ENCODE results near the gene HLA-DPB1.

HLA-DPB1 gene

GRCh38 chr6:33073431-33073871, 2.3 kb upstream of the HLA-DPB1 start, which contains the start of gene HLA-DPA1:
HLA-DPA1 (minus strand) TSS chr6:33073649.
- no peaks in the 10 kb centered on the region for H3K9me3 ChIP-seq (ENCODE audit: severe bottlenecking)
- H3K27me3 ChIP-seq (ENCODE audit: insufficient read depth, low read depth, severe bottlenecking), result no peaks in the 10 kb centered on the region
- H3K36me3 ChIP-seq, result no peaks in the 10 kb centered on the region
- no peak within 1 kb of the TSS for H3K27ac ChIP-seq
- peak; percentile 44 for DNase-seq
- no peak within 1 kb of the TSS for H3K4me3 ChIP-seq (ENCODE audit: low read depth, low read length)
- TF ChIP-seq CTCF (IDR thresholded peaks at IDR 0.05; ENCODE audit: low read depth, low read length), result no peak

GRCh38 chr6:33075208-33075567, 602 bp upstream of the HLA-DPB1 start:
- H3K27ac ChIP-seq, result no peak overlapping the region
- DNase-seq, result no peak
- TF ChIP-seq CTCF (IDR thresholded peaks at IDR 0.05; ENCODE audit: low read depth, low read length), result no peak
- H3K36me3 ChIP-seq, result no peaks in the 10 kb centered on the region
- H3K27me3 ChIP-seq (ENCODE audit: insufficient read depth, low read depth, severe bottlenecking), result no peaks in the 10 kb centered on the region
- no peak overlapping the region for H3K4me3 ChIP-seq (ENCODE audit: low read depth, low read length)
- H3K9me3 ChIP-seq (ENCODE audit: severe bottlenecking), result no peaks in the 10 kb centered on the region

GRCh38 chr6:33076406-33076934, 680 bp downstream of the HLA-DPB1 start:
- H3K4me3 ChIP-seq (ENCODE audit: low read depth, low read length), result no peak overlapping the region

GRCh38 chr6:33077908-33078307, 2.1 kb downstream of the HLA-DPB1 start:
- no peak overlapping the region for H3K27ac ChIP-seq
- no peaks in the 10 kb centered on the region for H3K36me3 ChIP-seq
- no peaks in the 10 kb centered on the region for H3K27me3 ChIP-seq (ENCODE audit: insufficient read depth, low read depth, severe bottlenecking)
- no peak for TF ChIP-seq CTCF (IDR thresholded peaks at IDR 0.05; ENCODE audit: low read depth, low read length)
- H3K4me3 ChIP-seq (ENCODE audit: low read depth, low read length), result no peak overlapping the region
- no peaks in the 10 kb centered on the region for H3K9me3 ChIP-seq (ENCODE audit: severe bottlenecking)
- DNase-seq, result no peak

More at GRCh38 chr6:33076406-33076934, 680 bp downstream of the HLA-DPB1 start:
- DNase-seq, result no peak
- TF ChIP-seq CTCF (IDR thresholded peaks at IDR 0.05; ENCODE audit: low read depth, low read length), result no peak
- H3K9me3 ChIP-seq (ENCODE audit: severe bottlenecking), result no peaks in the 10 kb centered on the region
- no peaks in the 10 kb centered on the region for H3K27me3 ChIP-seq (ENCODE audit: insufficient read depth, low read depth, severe bottlenecking)
- H3K36me3 ChIP-seq, result no peaks in the 10 kb centered on the region
- H3K27ac ChIP-seq, result no peak overlapping the region

- TF ChIP-seq CTCF (IDR thresholded peaks at IDR 0.05; ENCODE audit: low read depth, low read length), result no peak
- no peak for DNase-seq
- Histone ChIP-seq H3K4me3 (ENCODE audit: low read depth, low read length) (no peak overlapping the region), H3K27me3 (ENCODE audit: insufficient read depth, low read depth, severe bottlenecking) (no peaks in the 10 kb centered on the region), H3K27ac (no peak overlapping the region), H3K9me3 (ENCODE audit: severe bottlenecking) (no peaks in the 10 kb centered on the region), H3K36me3 (peaks cover 2% of the 10 kb centered on the region; the same call in 1 of the 2 replicates)
Measured at GRCh38 chr6:33078442-33078841, 2.7 kb downstream of the HLA-DPB1 start.

GRCh38 chr6:33078919-33079521, 3.2 kb downstream of the HLA-DPB1 start:
- Histone ChIP-seq H3K27ac (no peak overlapping the region), H3K4me3 (ENCODE audit: low read depth, low read length) (no peak overlapping the region), H3K36me3 (peaks cover 2% of the 10 kb centered on the region; the same call in 1 of the 2 replicates), H3K9me3 (ENCODE audit: severe bottlenecking) (no peaks in the 10 kb centered on the region), H3K27me3 (ENCODE audit: insufficient read depth, low read depth, severe bottlenecking) (no peaks in the 10 kb centered on the region)
- no peak for DNase-seq
- TF ChIP-seq CTCF (IDR thresholded peaks at IDR 0.05; ENCODE audit: low read depth, low read length), result no peak

Measured in WERI-Rb-1 (cell line).